Heart left ventricle (tissue), 16 donors: Measurements from ENCODE around the gene CDH26. TPM values are rescaled to one million over a fixed set of nuclear protein-coding genes. Genes with fewer than 3 reads are reported as not detected.

ENCODE experiments used
- ATAC-seq, 4 donors: fragments of 200-7000 bp; cut with Tn5 transposase; one replicate each; pipeline ENCODE4 v1.9.1; 2020 to 2022; ENCODE audit warnings: moderate library complexity in 4 of 4, mild to moderate bottlenecking in 3 of 4, moderate number of reproducible peaks in 1 of 4
- DNase-seq, 5 donors: peaks; one replicate each; pipeline ENCODE4 v3.0.0-alpha.2; 2020
- H3K27ac ChIP-seq, 12 donors: fragments of 200-600 bp; sonication (generic) in 4 of 12; one replicate each; pipeline versions ENCODE4 v1.5.0 to v1.8.0; 2016 to 2022; ENCODE audit warnings: mild to moderate bottlenecking in 2 of 12
- H3K27me3 ChIP-seq, 9 donors: fragments of 200-600 bp; sonication (generic) in 2 of 9; one replicate each; pipeline versions ENCODE4 v1.5.1 to v1.8.0; 2016 to 2022; ENCODE audit warnings: mild to moderate bottlenecking in 3 of 9
- H3K36me3 ChIP-seq, 9 donors: fragments of 200-600 bp; sonication (generic) in 2 of 9; one replicate each; pipeline versions ENCODE4 v1.5.0 to v1.8.0; 2018 to 2022; ENCODE audit warnings: mild to moderate bottlenecking in 2 of 9
- H3K4me1 ChIP-seq, 12 donors: fragments of 200-600 bp; sonication (generic) in 4 of 12; one replicate each; pipeline versions ENCODE4 v1.5.0 to v1.8.0; 2016 to 2022; ENCODE audit warnings: mild to moderate bottlenecking in 3 of 12
- H3K4me3 ChIP-seq, 12 donors: fragments of 200-600 bp; sonication (generic) in 4 of 12; one replicate each; pipeline versions ENCODE4 v1.5.0 to v1.8.0; 2017 to 2022; ENCODE audit warnings: mild to moderate bottlenecking in 9 of 12, moderate library complexity in 4 of 12
- H3K9me3 ChIP-seq, 12 donors: fragments of 200-600 bp; sonication (generic) in 4 of 12; one replicate each; pipeline versions ENCODE4 v1.5.0 to v1.8.0; 2016 to 2022; ENCODE audit warnings: mild to moderate bottlenecking in 1 of 12
- POLR2A ChIP-seq, 2 donors: fragments of 450-650 bp; IDR thresholded peaks; one replicate each; pipeline ENCODE4 v1.6.1; 2017; ENCODE audit warnings: antibody characterized with exemption in 2 of 2, mild to moderate bottlenecking in 2 of 2, moderate library complexity in 2 of 2
- WGBS, 4 donors: extraction: QIAGEN DNeasy Blood & Tissue Kit in 2 of 4; methylation state at CpG; one replicate each; pipeline versions ENCODE4 v1.1.5 to v1.1.7; 2013 to 2018; 5-methylcytosine and 5-hydroxymethylcytosine counted together
- intact Hi-C, 10 donors: fragments of 100-400 bp; cut with DNase I; formaldehyde crosslinking; loops; one replicate each; pipeline versions ENCODE4 v1.11.1 to v1.14.2; 2022
- polyA plus RNA-seq, 2 donors: library from polyadenylated mRNA; stranded (reverse); fragments of 200-250 nt; gene quantifications; one replicate each; pipeline ENCODE4 v1.2.3, GENCODE V29; 2013
- total RNA-seq, 9 donors: library from RNA; depleted of rRNA in 2 of 9; stranded (reverse); fragments of >200 nt in 2 of 9; fragmentation: NEBNext Ultra II Directional in 3 of 9; extraction: Animal tissue kit (Norgen Biotek cat#: 25700) in 3 of 9; gene quantifications; one replicate each; pipeline versions ENCODE4 v1.1.0 to v1.2.4, GENCODE V29; 2016 to 2023
- TF ChIP-seq, protein P1 (sequence below), 12 donors: fragments of 200-600 bp; sonication (generic) in 4 of 12; IDR thresholded peaks; one replicate each; pipeline versions ENCODE4 v1.5.0 to v1.8.0; 2018 to 2022; ENCODE audit warnings: antibody characterized with exemption in 12 of 12, mild to moderate bottlenecking in 5 of 12
- donor health status: ischemic (EF 13 %, LVEDD 7.1; RV severe dilation, severe dysfunction).
- donor health status: healthy with polysubstance abuse.
- donor health status: DM: no; HTN: yes; CAD: no.
- donor health status: DM: no; HTN: no; CAD: no.
- donor health status: ischemic (EF 25% LVEDD 6.9; RV normal size, moderate dysfunction).
- donor health status: ischemic (EF 25% LVEDD 5.7; RV mildly dilated, moderate dysfunction).
- donor health status: healthy.
- donor health status: DM: yes; HTN: yes; CAD: no.
- donor health status: ischemic (EF 35%, LVEDD 5.7; RV mildly dilated, moderate dysfunction).
- donor health status: nonischemic (EF 11% LVEDD 7.7; RV severe dilation, severe dysfunction).
- donor health status: DM: yes; HTN: yes; CAD: no.
- donor health status: PGD.
- donor health status: ischemic (EF 29% LVEDD 5.4; RV normal size, mild dysfunction).
- donor health status: nonischemic (EF 23%, LVEDD 6.1; RV moderate dilation, normal function).

The CDH26 gene
- total and polyA plus RNA-seq, 11 donors: 0.30 to 2.0 (median 0.98) TPM

GRCh38 chr20:60022849-60023248, 64.6 kb downstream of the CDH26 start:
- Histone ChIP-seq H3K9me3 (peaks cover 0 to 7% (median 0%) of the 10 kb centered on the region in 12 donors), H3K27me3 (no peaks in the 10 kb centered on the region), H3K4me3 (no peak overlapping the region), H3K27ac (no peak overlapping the region), H3K4me1 (no peaks in the 10 kb centered on the region), H3K36me3 (no peaks in the 10 kb centered on the region)
- DNase-seq (no peak), ATAC-seq (no peak)
- TF ChIP-seq, protein P1, sequence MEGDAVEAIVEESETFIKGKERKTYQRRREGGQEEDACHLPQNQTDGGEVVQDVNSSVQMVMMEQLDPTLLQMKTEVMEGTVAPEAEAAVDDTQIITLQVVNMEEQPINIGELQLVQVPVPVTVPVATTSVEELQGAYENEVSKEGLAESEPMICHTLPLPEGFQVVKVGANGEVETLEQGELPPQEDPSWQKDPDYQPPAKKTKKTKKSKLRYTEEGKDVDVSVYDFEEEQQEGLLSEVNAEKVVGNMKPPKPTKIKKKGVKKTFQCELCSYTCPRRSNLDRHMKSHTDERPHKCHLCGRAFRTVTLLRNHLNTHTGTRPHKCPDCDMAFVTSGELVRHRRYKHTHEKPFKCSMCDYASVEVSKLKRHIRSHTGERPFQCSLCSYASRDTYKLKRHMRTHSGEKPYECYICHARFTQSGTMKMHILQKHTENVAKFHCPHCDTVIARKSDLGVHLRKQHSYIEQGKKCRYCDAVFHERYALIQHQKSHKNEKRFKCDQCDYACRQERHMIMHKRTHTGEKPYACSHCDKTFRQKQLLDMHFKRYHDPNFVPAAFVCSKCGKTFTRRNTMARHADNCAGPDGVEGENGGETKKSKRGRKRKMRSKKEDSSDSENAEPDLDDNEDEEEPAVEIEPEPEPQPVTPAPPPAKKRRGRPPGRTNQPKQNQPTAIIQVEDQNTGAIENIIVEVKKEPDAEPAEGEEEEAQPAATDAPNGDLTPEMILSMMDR (IDR thresholded peaks at IDR 0.05): no peak
- no peak for TF ChIP-seq POLR2A (IDR thresholded peaks at IDR 0.05)
- intact Hi-C loops: no loop called here
- WGBS, 4 donors: 79 to 90% (median 86%) methylated on average over 1 of the region's 1 CpG

DNA sequence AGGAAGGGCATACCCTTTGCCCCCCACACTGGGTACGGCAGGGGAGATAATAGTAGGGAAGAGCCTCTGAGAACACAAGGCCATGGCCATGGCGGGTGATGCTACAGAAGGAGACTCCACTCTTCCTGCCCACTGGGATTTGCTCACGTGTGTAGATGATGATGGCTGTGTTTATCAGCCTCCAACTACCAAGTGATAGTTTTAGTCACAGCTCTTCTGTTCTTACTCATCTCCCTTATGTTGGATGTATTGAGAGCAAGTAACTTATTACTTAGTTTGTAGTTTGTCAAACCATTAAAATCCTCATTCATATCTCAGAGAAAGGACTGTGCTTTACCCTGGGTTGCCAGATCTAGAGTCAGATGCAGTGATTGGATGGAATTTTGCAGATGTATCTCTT, 66.0 kb downstream of the CDH26 start:
- 51 to 70% (median 56%) methylated on average over 3 of the region's 3 CpGs for WGBS, 4 donors
- ATAC-seq (no peak), DNase-seq (no peak)
- Histone ChIP-seq H3K36me3 (no peaks in the 10 kb centered on the region), H3K9me3 (peaks cover 0 to 2% (median 0%) of the 10 kb centered on the region in 12 donors), H3K4me3 (no peak overlapping the region), H3K4me1 (no peaks in the 10 kb centered on the region), H3K27me3 (no peaks in the 10 kb centered on the region), H3K27ac (no peak overlapping the region)
- TF ChIP-seq POLR2A (IDR thresholded peaks at IDR 0.05): no peak
- TF ChIP-seq, protein P1 (IDR thresholded peaks at IDR 0.05): no peak
- intact Hi-C loops: no loop called here

DNA sequence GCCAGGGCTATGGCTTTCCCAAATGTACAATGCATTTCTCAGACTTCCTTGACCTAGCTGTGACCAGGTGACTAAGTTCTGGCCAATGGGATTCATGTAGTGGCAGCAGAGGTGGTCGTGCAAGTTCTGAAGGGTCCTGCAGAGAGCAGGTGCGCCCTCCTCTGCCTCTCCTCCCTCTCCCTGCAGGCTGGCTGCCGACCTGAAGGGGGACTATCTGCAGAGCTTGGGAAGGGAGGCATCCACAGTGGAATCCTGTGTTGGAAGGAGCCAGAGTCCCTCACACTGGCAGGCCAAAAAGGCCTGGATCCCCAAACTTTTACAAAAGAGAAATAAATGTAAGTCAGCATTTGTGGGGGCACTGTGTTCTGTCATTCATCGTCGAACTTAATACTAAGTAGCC, 66.6 kb downstream of the CDH26 start:
- DNase-seq (no peak), ATAC-seq (no peak)
- Histone ChIP-seq H3K4me3 (no peak overlapping the region), H3K9me3 (peaks cover 0 to 2% (median 0%) of the 10 kb centered on the region in 12 donors), H3K27ac (no peak overlapping the region), H3K27me3 (no peaks in the 10 kb centered on the region), H3K36me3 (no peaks in the 10 kb centered on the region), H3K4me1 (no peaks in the 10 kb centered on the region)
- WGBS, 4 donors: 71 to 75% (median 74%) methylated on average over 5 of the region's 5 CpGs
- intact Hi-C loops: no loop called here
- TF ChIP-seq, protein P1 (IDR thresholded peaks at IDR 0.05): no peak
- no peak for TF ChIP-seq POLR2A (IDR thresholded peaks at IDR 0.05)

- ATAC-seq (no peak), DNase-seq (no peak)
- WGBS, 4 donors: 76 to 86% (median 84%) methylated on average over 4 of the region's 4 CpGs
- intact Hi-C loops: no loop called here
- TF ChIP-seq, protein P1 (IDR thresholded peaks at IDR 0.05): no peak
- no peak for TF ChIP-seq POLR2A (IDR thresholded peaks at IDR 0.05)
- Histone ChIP-seq H3K4me3 (no peak overlapping the region), H3K27ac (no peak overlapping the region), H3K9me3 (peaks cover 0 to 2% (median 0%) of the 10 kb centered on the region in 12 donors), H3K27me3 (no peaks in the 10 kb centered on the region), H3K4me1 (no peaks in the 10 kb centered on the region), H3K36me3 (no peaks in the 10 kb centered on the region)
Observed at GRCh38 chr20:60026010-60026409, 67.8 kb downstream of the CDH26 start.
